HUES6 (cell line): ENCODE data around the gene MED13.
"Not testable (repeated sequence)": the region's sequence is repeated elsewhere in the genome, so short reads cannot be mapped to it uniquely, and the experiment has no call there.

Experiments
- H3K27ac ChIP-seq: 2 replicates; pipeline ENCODE4 v1.7.0; 2013; ENCODE audit warnings: low read depth, mild to moderate bottlenecking, low read length, inconsistent platforms
- H3K27me3 ChIP-seq: 2 replicates; pipeline ENCODE4 v1.6.1; 2013; ENCODE audit warnings: low read length; ENCODE audit not compliant: control insufficient read depth, insufficient read depth
- H3K36me3 ChIP-seq: 2 replicates; pipeline ENCODE4 v1.6.1; 2013; ENCODE audit warnings: low read length; ENCODE audit not compliant: control insufficient read depth, insufficient read depth
- H3K4me1 ChIP-seq: 2 replicates; pipeline ENCODE4 v1.6.1; 2013; ENCODE audit warnings: low read length; ENCODE audit not compliant: control insufficient read depth, insufficient read depth
- H3K4me3 ChIP-seq: 2 replicates; pipeline ENCODE4 v1.5.1; 2013; ENCODE audit warnings: low read depth, low read length
- H3K9ac ChIP-seq: one replicate; pipeline ENCODE4 v1.6.1; 2013; ENCODE audit warnings: mild to moderate bottlenecking, low read length
- H3K9me3 ChIP-seq: 2 replicates; pipeline ENCODE4 v1.6.1; 2013; ENCODE audit warnings: low read depth, low read length; ENCODE audit not compliant: control insufficient read depth, insufficient read depth

MED13 gene

GRCh38 chr17:61904094-61904710 is 160.9 kb downstream of the MED13 start:
- Histone ChIP-seq H3K9me3 (no peaks in the 10 kb centered on the region), H3K27me3 (no peaks in the 10 kb centered on the region), H3K9ac (no peak overlapping the region), H3K4me3 (no peak overlapping the region), H3K36me3 (peaks cover 69% of the 10 kb centered on the region), H3K27ac (no peak overlapping the region), H3K4me1 (no peaks in the 10 kb centered on the region)

DNA sequence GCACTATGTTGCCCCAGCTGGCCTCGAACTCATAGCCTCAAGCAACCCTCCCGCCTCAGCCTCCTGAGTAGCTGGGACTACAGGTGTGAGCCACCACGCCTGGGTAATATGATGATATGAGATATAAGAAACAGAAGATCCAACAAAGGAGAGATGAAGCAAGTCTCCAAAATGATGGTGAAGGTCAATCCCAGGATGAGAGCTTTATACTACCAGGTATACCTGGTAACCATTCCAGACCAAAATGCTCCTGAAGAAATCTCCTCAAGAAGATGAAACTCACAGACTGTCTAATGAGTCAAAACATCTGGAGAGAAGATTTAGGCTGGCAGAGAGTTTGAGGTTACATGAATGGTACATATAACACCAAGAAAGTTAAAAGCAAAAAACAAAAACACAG is 161.8 kb downstream of the MED13 start:
- Histone ChIP-seq H3K36me3 (peaks cover 71% of the 10 kb centered on the region), H3K9me3 (no peaks in the 10 kb centered on the region), H3K9ac (no peak overlapping the region), H3K27me3 (no peaks in the 10 kb centered on the region), H3K4me3 (no peak overlapping the region), H3K4me1 (no peaks in the 10 kb centered on the region), H3K27ac (no peak overlapping the region)

- H3K9me3 ChIP-seq: no peaks in the 10 kb centered on the region
- H3K4me1 ChIP-seq: 0 out of 2 replicates have a peak, but pooled peaks cover 6% of the 10 kb centered on the region
- H3K36me3 ChIP-seq: peaks cover 54% of the 10 kb centered on the region
- no peak overlapping the region for H3K9ac ChIP-seq
- H3K4me3 ChIP-seq: no peak overlapping the region
- H3K27me3 ChIP-seq: no peaks in the 10 kb centered on the region
- H3K27ac ChIP-seq: peak overlapping the region; percentile 68
Measured at GRCh38 chr17:61897548-61898180, 167.4 kb downstream of the MED13 start.

DNA sequence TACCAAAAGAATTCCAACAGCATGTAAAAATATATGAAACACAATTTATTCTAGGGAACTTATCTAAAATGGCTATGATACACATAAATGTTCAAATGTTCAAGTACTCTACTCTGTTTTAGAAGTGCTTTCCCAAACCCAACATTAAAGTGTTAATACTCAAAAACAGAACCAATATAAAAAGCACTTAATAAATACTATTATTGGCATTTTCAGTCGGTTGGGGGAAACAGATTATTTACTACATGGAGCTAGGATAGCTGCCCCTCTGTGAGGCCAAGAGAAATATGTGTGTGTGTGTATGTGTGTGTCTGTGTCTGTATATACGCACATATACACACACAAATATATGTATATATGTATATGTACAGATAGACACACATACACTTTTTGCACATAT is 169.7 kb downstream of the MED13 start:
- H3K4me1 ChIP-seq: 0 out of 2 replicates have a peak, but pooled peaks cover 6% of the 10 kb centered on the region
- H3K36me3 ChIP-seq: peaks cover 52% of the 10 kb centered on the region
- H3K27ac ChIP-seq: no peak overlapping the region
- no peaks in the 10 kb centered on the region for H3K9me3 ChIP-seq
- no peaks in the 10 kb centered on the region for H3K27me3 ChIP-seq
- no peak overlapping the region for H3K9ac ChIP-seq
- H3K4me3 ChIP-seq: no peak overlapping the region

GRCh38 chr17:61894310-61894709 is 170.8 kb downstream of the MED13 start:
- H3K27me3 ChIP-seq, H3K4me1 ChIP-seq, H3K27ac ChIP-seq, H3K9me3 ChIP-seq, H3K4me3 ChIP-seq, H3K9ac ChIP-seq: not testable (repeated sequence)
- H3K36me3 ChIP-seq: peaks cover 52% of the 10 kb centered on the region
